Prostate gland (tissue), 2 donors: ENCODE measurements around the gene FHIT. TPM values are rescaled to one million over a fixed set of nuclear protein-coding genes. Genes with fewer than 3 reads are reported as not detected.

ENCODE experiments used
- DNase-seq: peaks from one replicate; pipeline ENCODE4 v3.0.0-alpha.2; 2019; ENCODE audit warnings: low spot score
- H3K27ac ChIP-seq, 2 donors: fragments of 200-600 bp; sonication (generic); 2 replicates each; pipeline ENCODE4 v1.5.1; 2017 to 2019
- H3K27me3 ChIP-seq: fragments of 200-600 bp; sonication (generic); replicated peaks from 2 replicates; pipeline ENCODE4 v1.5.1; 2019; ENCODE audit not compliant: insufficient read depth
- H3K36me3 ChIP-seq, 2 donors: fragments of 200-600 bp; sonication (generic); 1 replicate in 1 of 2; 2 replicates in 1 of 2; pipeline versions ENCODE4 v1.5.1 to v1.8.1; 2017 to 2019
- H3K4me1 ChIP-seq: fragments of 200-600 bp; sonication (generic); replicated peaks from 2 replicates; pipeline ENCODE4 v1.5.1; 2019
- H3K4me3 ChIP-seq, 2 donors: fragments of 200-600 bp; sonication (generic); 2 replicates each; pipeline ENCODE4 v1.5.1; 2017 to 2019
- H3K9me3 ChIP-seq: fragments of 200-600 bp; sonication (generic); 2 replicates; pipeline ENCODE4 v1.5.1; 2017
- CTCF ChIP-seq, 4 experiments: fragments of 200-600 bp in 2 of 4; fragments of 450-650 bp in 2 of 4; sonication (generic) in 2 of 4; IDR thresholded peaks; 1 replicate in 3 of 4; 2 replicates in 1 of 4; pipeline ENCODE4 v1.5.1; 2016 to 2019; ENCODE audit warnings: antibody characterized with exemption in 4 of 4, mild to moderate bottlenecking in 2 of 4, moderate library complexity in 2 of 4
- POLR2A ChIP-seq: fragments of 450-650 bp; IDR thresholded peaks from one replicate; pipeline ENCODE4 v1.6.1; 2016; ENCODE audit warnings: antibody characterized with exemption, mild to moderate bottlenecking
- POLR2AphosphoS5 ChIP-seq: sonication (generic); formaldehyde crosslinking; IDR thresholded peaks from one replicate; pipeline ENCODE4 v1.6.1; 2017; ENCODE audit warnings: antibody characterized with exemption
- WGBS: methylation state at CpG from one replicate; pipeline ENCODE4 v1.1.5; 2018; 5-methylcytosine and 5-hydroxymethylcytosine counted together
- intact Hi-C: fragments of 100-400 bp; cut with DNase I; formaldehyde crosslinking; loops from one replicate; pipeline ENCODE4 v1.14.2; 2022
- total RNA-seq, 2 donors: library from RNA; depleted of rRNA; stranded (reverse); fragments of >200 nt; gene quantifications; one replicate each; pipeline ENCODE4 v1.1.0, GENCODE V29; 2016

Gene FHIT
- total RNA-seq, 2 donors from 2014 or later, result 6.4 to 10.4 TPM

- intact Hi-C loops, result no loop called here
Observed at GRCh38 chr3:60575718-60576272, 675.5 kb downstream of the FHIT start.

GRCh38 chr3:60574046-60574769, 677.0 kb downstream of the FHIT start:
- H3K36me3 ChIP-seq, result no peaks in the 10 kb centered on the region
- H3K9me3 ChIP-seq, result no peaks in the 10 kb centered on the region
- H3K27me3 ChIP-seq, result no peaks in the 10 kb centered on the region
- TF ChIP-seq CTCF (IDR thresholded peaks at IDR 0.05), result no peak
- no peak for TF ChIP-seq POLR2A
- TF ChIP-seq POLR2AphosphoS5, result no peak
- no peaks in the 10 kb centered on the region for H3K4me1 ChIP-seq
- no peak for DNase-seq
- 42% methylated on average over 10 of the region's 10 CpGs for WGBS
- intact Hi-C loops, result no loop called here
- no peak overlapping the region for H3K27ac ChIP-seq
- H3K4me3 ChIP-seq, result no peak overlapping the region

More at GRCh38 chr3:60575718-60576272, 675.5 kb downstream of the FHIT start:
- no peaks in the 10 kb centered on the region for H3K4me1 ChIP-seq
- WGBS, result 70% methylated on average over 8 of the region's 8 CpGs
- no peak for TF ChIP-seq POLR2AphosphoS5
- TF ChIP-seq POLR2A, result no peak
- no peak for TF ChIP-seq CTCF (IDR thresholded peaks at IDR 0.05)
- H3K4me3 ChIP-seq, result no peak overlapping the region
- no peak overlapping the region for H3K27ac ChIP-seq
- H3K36me3 ChIP-seq, result no peaks in the 10 kb centered on the region
- DNase-seq, result no peak
- H3K27me3 ChIP-seq, result no peaks in the 10 kb centered on the region
- H3K9me3 ChIP-seq, result no peaks in the 10 kb centered on the region

GRCh38 chr3:60573494-60573893, 677.8 kb downstream of the FHIT start:
- Histone ChIP-seq H3K9me3 (no peaks in the 10 kb centered on the region), H3K27ac (no peak overlapping the region), H3K4me3 (no peak overlapping the region), H3K27me3 (no peaks in the 10 kb centered on the region), H3K4me1 (no peaks in the 10 kb centered on the region), H3K36me3 (no peaks in the 10 kb centered on the region)
- TF ChIP-seq POLR2A (no peak), CTCF (IDR thresholded peaks at IDR 0.05) (no peak), POLR2AphosphoS5 (no peak)
- intact Hi-C loops, result no loop called here
- WGBS, result 93% methylated on average over 9 of the region's 9 CpGs
- DNase-seq, result no peak

GRCh38 chr3:60571511-60571910, 679.7 kb downstream of the FHIT start:
- no peak for DNase-seq
- TF ChIP-seq POLR2AphosphoS5, result no peak
- no peak for TF ChIP-seq CTCF (IDR thresholded peaks at IDR 0.05)
- TF ChIP-seq POLR2A, result no peak
- no peaks in the 10 kb centered on the region for H3K27me3 ChIP-seq
- no peak overlapping the region for H3K4me3 ChIP-seq
- 93% methylated on average over 2 of the region's 2 CpGs for WGBS
- H3K27ac ChIP-seq, result no peak overlapping the region
- H3K4me1 ChIP-seq, result no peaks in the 10 kb centered on the region
- no peaks in the 10 kb centered on the region for H3K36me3 ChIP-seq
- intact Hi-C loops, result no loop called here
- no peaks in the 10 kb centered on the region for H3K9me3 ChIP-seq

GRCh38 chr3:60557122-60557521, 694.1 kb downstream of the FHIT start:
- H3K4me1 ChIP-seq, result no peaks in the 10 kb centered on the region
- H3K9me3 ChIP-seq, result no peaks in the 10 kb centered on the region
- no peaks in the 10 kb centered on the region for H3K36me3 ChIP-seq
- no peak for TF ChIP-seq POLR2A
- TF ChIP-seq CTCF (IDR thresholded peaks at IDR 0.05), result no peak
- no peak for TF ChIP-seq POLR2AphosphoS5
- intact Hi-C loops, result no loop called here
- DNase-seq, result no peak
- H3K4me3 ChIP-seq, result no peak overlapping the region
- H3K27me3 ChIP-seq, result no peaks in the 10 kb centered on the region
- H3K27ac ChIP-seq, result no peak overlapping the region
- WGBS, result 63% methylated on average over 3 of the region's 3 CpGs
